ENCODE results near the gene CROCC.

Gene CROCC

DNA sequence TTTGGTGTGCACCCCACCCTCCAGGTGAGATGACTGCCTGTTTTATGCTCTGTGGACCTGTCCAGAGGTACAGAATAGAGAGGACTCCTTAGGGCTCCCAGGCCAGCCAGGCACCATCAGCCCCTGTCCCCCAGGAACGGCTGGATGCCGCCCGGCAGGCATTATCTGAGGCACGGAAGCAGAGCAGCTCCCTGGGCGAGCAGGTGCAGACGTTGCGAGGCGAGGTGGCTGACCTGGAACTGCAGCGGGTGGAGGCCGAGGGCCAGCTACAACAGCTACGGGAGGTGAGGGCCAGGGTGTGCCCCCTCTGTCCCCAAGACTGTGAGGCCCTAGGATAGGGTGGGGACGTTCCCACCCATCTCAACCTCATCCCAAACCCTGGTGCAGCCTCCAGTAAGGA lies 47.9 kb downstream of the CROCC start:
- DNase-seq, result no peak

DNA sequence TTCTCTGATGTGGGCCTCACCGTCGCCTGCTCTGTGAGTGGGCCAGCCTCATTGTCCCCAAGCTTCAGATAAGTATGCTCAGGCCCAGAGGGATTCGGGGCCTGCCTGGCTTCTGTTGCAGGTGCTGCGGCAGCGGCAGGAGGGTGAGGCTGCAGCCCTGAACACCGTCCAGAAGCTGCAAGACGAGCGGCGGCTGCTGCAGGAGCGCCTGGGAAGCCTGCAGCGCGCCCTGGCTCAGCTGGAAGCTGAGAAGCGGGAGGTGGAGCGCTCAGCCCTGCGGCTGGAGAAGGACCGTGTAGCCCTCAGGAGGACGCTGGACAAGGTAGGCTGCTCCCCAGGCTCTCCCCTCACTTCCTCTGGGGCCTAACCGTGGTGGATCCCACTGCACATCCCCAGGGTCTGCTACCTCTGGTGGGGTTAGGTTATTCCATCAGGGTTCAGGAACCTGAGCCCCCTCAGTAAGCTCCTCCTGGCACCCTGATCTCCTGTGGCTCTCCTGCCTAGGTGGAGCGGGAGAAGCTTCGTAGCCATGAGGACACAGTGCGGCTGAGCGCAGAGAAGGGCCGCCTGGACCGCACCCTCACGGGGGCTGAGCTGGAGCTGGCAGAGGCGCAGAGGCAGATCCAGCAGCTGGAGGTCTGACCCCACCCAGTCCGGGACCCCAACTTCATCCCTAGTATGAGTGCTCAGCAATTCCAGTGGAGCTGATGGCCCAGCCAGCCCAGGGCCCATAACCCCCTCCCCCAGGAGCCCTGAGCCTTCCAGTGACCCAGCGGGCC lies 48.6 kb downstream of the CROCC start:
- DNase-seq, result no peak

DNA sequence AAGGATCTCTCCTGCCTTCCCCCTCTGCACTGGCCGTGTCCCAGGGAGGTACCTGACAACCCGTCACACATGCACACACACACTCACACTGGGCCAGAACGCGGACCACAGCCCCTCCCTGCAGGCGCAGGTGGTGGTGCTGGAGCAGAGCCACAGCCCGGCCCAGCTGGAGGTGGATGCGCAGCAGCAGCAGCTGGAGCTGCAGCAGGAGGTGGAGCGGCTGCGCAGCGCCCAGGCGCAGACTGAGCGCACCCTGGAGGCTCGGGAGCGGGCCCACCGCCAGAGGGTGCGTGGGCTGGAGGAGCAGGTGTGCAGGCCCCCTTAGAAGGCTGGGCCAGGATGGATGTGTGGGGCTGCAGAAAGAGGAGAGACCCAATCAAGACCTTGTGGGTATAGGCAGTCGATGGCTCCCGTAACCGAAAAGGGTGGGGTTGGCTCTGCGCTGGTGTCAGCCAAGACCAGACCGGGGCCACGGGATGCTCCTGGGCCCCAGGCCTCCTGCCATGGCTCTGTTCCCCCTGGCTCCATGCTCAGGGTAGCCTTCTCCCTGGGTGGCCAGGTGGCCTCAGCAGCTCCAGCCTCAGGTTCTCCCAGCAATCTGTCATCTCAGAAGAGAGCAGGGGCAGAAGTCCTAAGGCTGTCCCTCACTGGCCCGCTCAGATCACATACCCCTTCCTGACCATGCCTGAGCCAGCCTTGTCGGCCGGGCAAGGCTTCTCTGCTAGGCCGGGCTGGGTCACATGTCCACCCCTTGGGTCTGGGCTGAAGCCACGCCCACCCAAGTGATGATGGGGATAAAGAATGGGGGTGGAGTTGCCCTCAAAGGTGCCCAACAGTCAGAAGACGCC lies 49.8 kb downstream of the CROCC start:
- no peak for DNase-seq

DNA sequence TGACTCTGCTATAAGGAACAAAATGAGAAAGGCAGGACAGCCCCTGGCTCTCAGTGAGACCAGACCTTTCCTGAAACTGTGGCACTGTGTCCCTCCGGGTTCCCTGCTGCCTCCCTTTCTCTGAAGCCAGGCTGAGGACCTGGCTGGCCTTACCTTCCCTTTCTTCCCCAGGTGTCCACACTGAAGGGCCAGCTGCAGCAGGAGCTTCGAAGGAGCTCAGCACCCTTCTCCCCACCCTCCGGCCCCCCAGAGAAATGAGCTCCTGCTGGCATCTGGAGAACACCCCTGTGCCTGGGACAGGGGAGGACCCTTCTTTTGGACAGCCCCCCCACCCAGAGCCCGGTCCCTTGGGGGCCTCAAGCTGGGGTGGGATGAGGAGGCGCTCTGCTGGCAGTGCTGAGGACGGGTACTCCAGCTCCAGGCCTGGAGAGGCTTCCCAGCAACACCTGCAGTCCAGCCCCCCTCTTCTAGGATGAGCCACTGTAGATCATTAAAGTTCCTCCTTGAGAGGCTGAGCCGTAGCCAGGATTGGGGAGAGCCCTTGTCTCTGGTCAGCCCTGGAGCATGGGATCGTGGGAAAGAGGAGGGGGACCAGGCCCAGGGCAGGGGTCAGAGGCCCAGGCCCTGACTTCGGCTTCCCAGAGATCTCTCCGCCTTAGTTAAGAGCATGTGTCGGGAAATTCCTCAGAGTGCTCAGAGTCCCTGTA lies 50.6 kb downstream of the CROCC start:
- DNase-seq, result no peak

DNA sequence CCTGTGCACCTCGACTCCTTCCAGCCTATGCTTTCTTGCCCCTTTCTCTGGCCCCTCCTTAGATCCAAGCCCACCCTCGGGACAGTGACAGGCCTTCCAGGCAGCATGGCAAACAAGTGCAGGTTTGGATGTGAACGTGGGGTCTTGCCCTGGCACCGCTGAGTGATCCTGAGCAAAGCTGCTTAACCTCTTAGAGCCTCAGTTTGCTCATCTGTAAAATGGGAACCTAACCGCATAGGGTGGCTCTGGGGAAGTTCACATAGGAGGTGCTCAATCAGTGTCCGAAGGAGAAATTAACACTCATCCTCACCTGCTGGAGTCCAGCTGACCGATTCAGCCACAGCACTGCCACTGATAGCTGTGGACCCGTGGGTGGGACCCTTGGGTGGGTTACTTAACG lies 51.5 kb downstream of the CROCC start:
- DNase-seq, result no peak

DNA sequence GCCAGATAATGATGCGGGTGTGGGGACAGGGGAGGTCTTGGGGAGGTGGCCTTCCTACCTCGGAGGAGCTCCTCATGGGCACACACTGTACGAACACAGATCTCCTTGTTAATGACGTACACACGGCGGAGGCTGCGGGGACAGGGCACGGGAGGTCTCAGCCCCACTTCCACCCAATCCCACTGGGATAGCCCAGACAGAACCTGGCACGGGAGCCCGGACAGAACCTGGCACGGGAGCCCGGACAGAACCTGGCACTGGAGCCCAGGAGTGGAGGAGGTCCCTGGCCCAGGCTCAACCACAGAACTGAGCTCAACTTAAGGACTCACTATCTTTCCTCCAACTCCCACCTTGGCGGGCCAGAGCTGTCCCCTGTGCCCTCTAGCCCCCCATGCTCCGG lies 53.5 kb downstream of the CROCC start:
- no peak for DNase-seq

DNA sequence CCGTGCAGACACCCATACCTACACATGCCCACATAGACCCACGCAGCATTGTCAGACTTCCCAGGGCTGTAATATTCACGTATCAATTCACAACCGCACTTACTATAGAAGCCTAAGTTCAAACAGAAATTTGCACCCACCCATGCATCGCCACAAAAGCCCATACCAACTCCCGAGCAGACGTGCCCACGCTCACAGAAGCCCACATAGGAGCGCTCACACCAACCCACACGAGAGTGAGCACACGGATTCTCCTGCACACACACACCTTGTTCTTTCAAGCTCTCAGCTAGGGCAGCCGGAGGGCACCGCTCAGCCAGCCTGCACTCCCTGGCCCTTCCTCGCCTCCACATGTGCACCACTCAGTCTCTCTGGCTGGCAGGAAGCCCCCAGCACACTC lies 54.1 kb downstream of the CROCC start:
- no peak for DNase-seq

DNA sequence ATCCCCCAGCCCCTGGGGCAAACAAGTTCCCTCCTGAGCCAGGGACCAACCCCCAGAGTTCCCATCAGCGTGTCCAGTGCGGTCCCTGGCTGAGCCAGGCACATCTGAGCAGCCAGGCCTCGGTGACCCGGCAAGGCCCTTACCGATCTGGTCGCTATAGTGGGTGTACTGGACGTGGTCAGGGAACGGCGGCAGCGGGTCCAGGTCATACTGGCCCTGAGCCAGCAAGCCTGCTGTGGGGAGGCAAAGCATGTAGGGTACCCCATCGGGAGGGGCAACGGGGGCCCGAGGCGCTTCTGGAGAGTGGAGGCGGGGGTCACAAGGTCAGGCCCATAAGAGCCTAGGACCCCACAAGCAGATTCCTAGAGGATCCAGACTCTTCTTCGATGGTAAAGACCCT lies 55.2 kb downstream of the CROCC start:
- DNase-seq, result no peak

DNA sequence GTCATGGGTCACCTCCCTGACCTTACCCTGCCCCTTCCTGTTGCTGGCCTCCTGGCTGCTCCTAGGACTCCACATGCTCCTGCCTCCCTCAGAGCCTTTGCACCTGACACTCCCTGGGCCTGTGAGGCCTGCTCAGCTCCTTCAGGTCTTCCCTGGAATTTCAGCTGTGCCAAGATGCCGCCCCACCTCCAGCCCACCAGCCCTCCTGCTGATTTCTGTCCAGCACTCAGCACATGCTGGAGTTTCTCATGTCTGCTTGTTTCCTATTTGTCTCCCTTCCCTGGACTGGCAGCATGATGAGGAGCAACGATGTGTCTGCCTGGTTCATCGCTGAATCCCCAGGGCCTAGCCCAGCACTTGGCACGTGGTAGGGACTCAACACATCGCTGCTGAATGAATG lies 55.6 kb downstream of the CROCC start:
- no peak for DNase-seq

DNA sequence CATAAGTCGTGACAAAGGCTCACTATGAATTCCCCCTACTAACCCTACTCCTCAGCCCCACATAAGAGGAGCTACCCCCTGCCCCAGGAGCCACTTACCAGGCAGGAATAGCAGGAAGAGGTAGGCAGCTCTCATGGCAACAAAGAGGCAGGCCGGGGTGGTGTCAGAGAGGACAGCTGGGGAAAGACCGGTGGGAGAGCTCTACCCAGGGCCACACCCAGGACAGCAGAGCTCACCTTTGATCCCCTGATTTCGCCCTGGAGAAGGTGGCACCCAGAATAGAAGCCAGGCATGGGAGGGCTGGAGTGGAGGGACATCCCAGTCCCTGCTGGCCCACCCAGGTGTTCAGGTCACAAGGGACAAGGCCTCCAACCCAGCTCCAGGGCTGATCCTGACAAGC lies 56.4 kb downstream of the CROCC start:
- DNase-seq, result no peak

DNA sequence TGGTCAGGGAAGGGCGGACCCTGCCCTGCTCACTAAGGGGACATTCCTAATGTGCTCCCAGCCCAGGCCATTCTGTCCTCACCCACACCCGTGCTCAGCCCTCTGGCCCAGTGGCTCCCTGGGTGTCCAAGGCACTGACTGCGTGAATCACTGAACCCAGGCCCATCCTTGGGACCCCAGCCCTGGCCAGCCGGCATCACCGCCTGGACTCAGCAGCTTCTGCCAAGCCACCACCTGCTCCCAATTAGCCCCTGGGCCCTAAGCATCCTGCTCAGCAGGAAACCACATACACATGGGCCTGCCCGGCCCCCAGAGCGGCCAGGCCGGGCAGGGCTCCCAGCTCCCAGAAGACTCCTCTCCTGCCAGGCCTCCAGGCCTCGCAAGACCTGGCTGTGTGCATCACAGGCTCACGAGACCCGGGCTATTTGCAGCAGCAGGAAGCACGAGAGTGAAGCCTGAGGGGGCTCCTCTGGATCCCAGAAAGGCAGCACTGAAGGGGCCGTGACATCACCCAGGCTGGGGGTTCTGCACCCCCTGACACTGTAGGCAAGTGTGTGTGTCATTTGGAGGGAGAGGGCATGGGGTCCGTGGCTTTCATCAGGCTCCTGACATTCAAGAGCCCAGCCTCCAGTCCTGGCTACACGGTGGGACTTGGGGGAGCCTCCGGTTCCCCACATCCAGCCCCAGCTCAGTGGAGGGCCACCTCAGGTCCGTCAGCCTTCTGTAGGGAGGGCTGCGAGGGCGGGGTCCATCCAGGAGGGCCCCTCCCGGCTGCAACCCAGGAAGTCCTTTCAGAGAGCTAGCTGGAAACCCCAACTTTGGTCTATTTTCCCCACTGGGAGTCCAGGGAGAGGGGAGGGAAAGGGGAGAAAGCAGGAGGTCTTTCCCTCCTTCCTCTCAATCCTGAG lies 57.1 kb downstream of the CROCC start:
- DNase-seq, result no peak

DNA sequence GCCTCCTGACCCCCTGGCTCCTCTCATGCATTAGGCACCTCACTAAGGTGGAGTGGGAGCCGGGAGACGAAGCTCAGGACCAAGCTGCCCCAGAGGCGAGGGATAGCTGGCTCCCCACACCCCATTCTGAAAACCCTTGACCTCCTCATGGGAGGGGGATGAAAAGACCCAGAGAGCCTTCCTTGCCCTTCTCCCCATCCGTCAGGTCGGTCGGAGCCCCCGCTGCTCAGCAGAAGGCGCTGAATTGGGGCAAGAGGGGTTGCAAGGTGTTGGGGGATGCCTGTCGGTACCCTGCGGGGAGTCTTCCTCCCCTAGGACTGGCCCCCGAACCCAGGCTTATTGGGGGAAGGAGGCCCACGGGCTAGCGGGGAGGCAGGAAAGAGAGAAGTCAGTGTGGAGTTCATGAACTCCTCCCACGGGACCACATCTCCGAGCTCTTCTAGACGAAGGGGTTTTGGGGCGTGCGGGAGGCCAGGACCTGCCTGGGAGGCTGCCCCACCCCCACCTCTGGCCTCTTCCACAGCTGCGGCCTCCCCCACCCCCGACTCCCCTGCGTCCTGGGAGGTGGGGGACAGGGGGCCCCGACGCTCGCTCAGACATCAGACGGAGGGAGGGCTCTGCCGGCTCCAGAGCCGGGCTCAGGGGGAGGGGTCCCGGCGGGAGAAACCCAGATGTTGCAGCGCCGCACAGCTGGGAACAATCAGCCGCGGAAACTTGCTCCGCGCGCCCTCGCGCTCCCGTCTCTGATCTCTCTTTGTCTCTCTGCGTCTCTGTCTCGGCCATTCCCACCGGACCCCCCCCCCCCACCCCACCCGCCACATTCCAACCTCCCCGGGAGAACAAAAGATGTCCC lies 58.0 kb downstream of the CROCC start:
- no peak for DNase-seq

DNA sequence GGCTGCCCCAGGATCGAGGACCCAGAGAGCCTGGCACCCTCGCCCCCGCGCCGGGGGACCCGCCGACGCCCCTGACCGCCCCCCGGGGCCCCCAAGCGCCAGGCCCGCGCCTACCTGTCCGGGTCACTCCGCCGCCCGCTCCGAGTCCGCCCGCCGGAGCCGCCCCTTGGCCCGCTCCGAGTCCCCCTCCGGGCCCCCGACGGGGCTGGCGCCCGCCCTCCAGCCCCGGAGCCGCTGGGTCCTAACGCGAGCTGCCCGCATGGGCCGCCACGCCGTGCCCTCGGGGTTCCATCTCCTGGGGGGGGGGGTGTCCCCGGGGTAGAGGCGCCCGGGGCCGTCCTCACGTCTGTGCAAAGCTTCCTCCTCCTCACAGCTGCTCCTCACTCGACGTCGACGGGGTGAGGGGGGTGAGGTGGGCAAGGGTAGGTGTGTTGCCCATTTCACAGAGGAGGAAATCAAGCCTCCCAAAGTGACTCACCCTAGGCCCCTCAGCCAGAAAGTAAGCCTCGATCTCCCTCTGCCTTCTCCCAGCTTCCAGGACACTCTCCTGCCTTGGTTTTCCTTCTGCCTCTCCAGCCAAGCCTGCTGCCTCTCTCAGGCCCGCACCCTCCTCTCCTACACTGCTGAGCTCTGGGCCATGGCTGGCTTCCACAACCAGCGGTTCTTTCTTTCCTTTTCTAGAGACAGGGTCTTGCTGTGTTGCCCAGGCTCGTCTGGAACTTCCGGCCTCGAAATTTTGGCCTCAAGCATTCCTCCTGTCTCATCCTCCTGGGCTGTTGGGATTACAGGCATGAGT lies 58.9 kb downstream of the CROCC start, which contains the start of gene MFAP2:
MFAP2 (minus strand) TSS at position 148 of the 796 bp plus-strand sequence. CDS start 2,347 bp downstream, outside the sequence.
- DNase-seq, result no peak

DNA sequence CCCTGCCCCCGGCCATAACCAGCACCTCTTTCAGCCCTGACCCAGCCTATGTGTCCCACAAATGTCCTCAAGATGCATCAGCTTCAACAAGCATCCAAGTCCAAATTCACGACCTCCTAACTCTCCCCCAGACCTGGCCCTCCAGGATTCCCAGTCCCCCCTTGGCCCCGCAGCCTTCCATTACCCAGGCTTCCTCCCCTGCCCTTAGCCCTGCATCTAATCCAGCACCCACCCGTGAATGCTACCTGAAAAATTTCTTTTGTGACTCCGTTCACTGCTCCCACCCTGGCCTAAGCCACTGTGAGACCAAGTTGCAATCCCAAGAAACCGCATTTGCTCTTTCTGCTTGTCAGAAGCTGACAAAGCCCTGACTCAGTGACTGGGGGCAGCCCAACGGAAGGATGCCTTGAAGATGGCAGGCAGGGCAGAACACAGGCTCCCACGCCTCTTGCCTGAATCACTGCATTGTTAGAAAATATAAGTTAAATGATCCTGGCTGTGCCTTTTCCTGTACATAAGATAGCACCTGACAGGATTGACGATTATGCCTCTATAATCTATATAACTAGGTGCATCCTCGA lies 59.6 kb downstream of the CROCC start:
- no peak for DNase-seq

DNA sequence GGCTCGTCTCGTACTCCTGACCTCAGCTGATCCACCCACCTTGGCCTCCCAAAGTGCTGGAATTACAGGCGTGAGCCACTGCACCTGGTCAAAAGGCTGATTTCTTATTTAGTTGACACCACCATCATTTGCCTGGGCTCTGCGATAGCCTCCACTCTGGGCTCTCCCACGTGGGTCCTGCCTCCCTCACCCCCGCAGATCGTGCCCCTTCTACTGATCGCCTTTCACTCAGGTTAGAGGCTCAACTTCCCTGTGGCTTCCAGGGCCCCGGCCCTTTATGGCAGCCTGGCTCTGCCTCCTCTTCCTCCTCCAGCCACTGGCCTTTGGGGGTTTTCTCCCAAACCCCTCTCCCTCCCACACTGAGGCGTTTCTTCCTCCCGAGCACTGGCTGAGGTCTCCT lies 61.2 kb downstream of the CROCC start:
- no peak for DNase-seq

DNA sequence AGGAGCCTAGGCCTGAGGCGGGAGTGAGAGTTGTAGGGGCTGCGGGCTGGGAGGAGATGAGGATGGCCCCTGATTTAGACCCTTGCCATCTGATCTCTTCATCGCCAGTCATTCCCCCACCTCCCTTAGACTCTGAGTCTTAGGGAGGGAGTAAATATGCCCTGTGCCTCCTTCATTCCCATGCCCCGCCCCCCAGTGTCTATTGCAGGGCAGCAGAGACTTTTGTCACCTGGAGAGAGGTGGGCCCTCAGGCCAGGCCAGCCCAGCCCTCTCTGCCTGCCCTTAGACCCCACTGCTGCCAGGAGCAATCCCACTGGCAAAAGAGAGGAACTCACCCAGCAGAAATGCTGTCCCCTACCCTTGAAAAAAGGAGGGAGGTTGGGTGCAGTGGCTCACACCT lies 61.9 kb downstream of the CROCC start:
- no peak for DNase-seq

DNA sequence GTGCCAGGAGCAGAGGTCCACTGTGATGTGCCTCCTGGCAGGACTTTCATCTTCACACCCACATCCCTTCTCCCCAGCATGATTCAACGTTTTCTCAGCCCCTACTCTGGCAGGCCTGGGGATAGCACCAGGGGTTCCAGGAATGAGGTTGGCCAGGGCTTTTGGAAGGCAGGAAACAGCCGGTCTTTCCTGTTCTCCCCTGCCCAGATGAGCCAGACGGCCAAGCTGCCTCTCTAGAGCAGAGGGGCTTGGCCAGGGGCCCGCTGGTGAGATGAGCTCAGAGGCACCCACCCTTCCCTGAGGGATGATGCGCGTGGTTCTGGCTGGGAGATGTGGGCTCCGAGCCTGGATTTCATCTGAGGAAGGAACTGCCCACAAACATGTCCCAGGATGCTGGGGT lies 63.0 kb downstream of the CROCC start:
- DNase-seq, result no peak

DNA sequence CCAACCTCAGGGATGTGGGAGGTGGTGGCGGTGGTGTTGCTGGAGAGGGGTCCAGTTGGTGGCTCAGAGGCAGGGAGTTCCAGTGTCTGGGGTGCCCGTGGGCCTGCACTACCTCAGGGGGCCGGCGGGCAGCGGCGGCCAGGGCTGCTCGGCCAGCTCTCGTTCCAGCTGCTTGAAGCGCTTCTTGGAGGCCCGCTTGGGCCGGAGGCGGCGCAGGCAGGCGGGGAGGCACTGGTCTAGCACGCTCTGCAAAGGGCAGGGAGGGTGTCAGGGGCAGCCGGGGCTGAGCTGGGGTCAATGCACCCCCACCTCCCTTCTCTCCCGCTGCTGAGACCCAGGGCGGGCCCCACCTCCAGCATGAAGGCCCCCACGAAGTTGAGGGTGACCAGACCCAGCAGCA lies 64.4 kb downstream of the CROCC start:
- no peak for DNase-seq

DNA sequence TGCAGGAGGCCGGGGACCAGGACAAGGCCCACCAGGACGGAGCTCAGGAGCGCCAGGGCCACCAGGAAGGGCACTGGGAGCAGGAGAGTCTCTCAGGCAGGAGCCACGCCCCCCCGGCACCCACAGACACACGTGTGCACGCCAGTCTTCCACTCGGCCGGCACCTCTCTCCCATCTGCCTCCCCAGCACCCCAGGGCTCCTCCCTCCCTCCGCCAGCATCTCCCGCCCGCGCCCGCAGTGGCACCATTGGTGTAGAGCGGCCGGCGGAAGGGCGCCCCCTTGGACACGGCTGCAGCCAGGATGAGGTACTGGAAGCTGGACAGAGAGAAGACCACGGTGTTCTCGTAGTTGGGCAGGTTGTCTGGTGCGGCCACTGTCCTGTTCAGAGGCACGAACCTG lies 64.8 kb downstream of the CROCC start:
- no peak for DNase-seq

DNA sequence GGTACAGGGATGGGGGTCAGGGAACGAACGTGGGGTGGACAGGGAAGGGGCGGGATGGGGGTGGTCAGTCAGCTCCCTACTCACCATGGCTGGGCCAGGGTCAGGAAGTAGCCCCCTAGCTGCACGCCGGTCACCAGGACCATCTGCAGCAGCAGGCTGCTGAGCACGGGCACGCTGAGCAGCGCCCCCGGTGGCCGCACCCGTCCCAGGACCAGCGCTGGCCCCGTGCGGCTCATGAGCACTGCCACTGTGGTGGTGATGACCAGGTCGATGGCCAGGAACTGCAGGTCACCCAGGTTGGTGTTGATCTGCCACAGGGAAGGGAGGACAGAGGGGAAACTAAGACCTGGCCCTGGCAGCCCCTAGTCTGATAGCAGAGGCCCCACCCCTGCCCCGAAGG lies 65.2 kb downstream of the CROCC start:
- DNase-seq, result no peak

Data from activated CD4-positive, CD25-positive, alpha-beta regulatory T cell treated with anti-CD3 and anti-CD28 coated beads, Interleukin-2, amount 50 U/mL, for 72 hours (primary cell).